ENCODE measurements around the gene MSRB3.

The MSRB3 gene

GRCh38 chr12:65501093-65501621 lies 222.7 kb downstream of the MSRB3 start:
- Histone ChIP-seq H3K9ac (ENCODE audit: low read length) (no peak overlapping the region), H3K4me2 (ENCODE audit: low read depth, low read length, poor library complexity, severe bottlenecking) (no peak overlapping the region), H3K27ac (ENCODE audit: low read depth, low read length) (no peak overlapping the region)

GRCh38 chr12:65501935-65502334 lies 223.5 kb downstream of the MSRB3 start:
- no peak overlapping the region for H3K4me3 ChIP-seq (ENCODE audit: insufficient read depth, low read length, poor library complexity, severe bottlenecking)
- H3K4me2 ChIP-seq (ENCODE audit: low read depth, low read length, poor library complexity, severe bottlenecking) = no peak overlapping the region
- no peaks in the 10 kb centered on the region for H3K9me2 ChIP-seq (replicated peaks; ENCODE audit: insufficient read depth, low read length)
- H4K20me1 ChIP-seq (ENCODE audit: low read depth, low read length) = no peaks in the 10 kb centered on the region
- no peaks in the 10 kb centered on the region for H3K36me3 ChIP-seq (ENCODE audit: low read length)
- H3K27me3 ChIP-seq (ENCODE audit: low read length) = no peaks in the 10 kb centered on the region
- no peak overlapping the region for H3K27ac ChIP-seq (ENCODE audit: low read depth, low read length)
- H3K79me2 ChIP-seq (ENCODE audit: insufficient read depth, low read length) = no peaks in the 10 kb centered on the region
- no peak overlapping the region for H2AFZ ChIP-seq (ENCODE audit: low read depth, low read length, severe bottlenecking)
- H3F3A ChIP-seq (ENCODE audit: insufficient read depth) = no peaks in the 10 kb centered on the region
- no peak overlapping the region for H3K9ac ChIP-seq (ENCODE audit: low read length)
- TF ChIP-seq EZH2phosphoT487 (conservative IDR thresholded peaks at IDR 0.05; ENCODE audit: low read length) (no peak), CTCF (IDR thresholded peaks at IDR 0.05; ENCODE audit: insufficient read depth, low read length, poor library complexity, severe bottlenecking) (no peak)
- no peaks in the 10 kb centered on the region for H3K9me3 ChIP-seq (ENCODE audit: insufficient read depth, low read length)

More at GRCh38 chr12:65501093-65501621, 222.7 kb downstream of the MSRB3 start:
- Histone ChIP-seq H3K4me3 (ENCODE audit: insufficient read depth, low read length, poor library complexity, severe bottlenecking) (no peak overlapping the region), H3K9me2 (replicated peaks; ENCODE audit: insufficient read depth, low read length) (no peaks in the 10 kb centered on the region), H3K27me3 (ENCODE audit: low read length) (no peaks in the 10 kb centered on the region), H3K79me2 (ENCODE audit: insufficient read depth, low read length) (no peaks in the 10 kb centered on the region), H3F3A (ENCODE audit: insufficient read depth) (no peaks in the 10 kb centered on the region), H4K20me1 (ENCODE audit: low read depth, low read length) (no peaks in the 10 kb centered on the region), H3K9me3 (ENCODE audit: insufficient read depth, low read length) (no peaks in the 10 kb centered on the region), H2AFZ (ENCODE audit: low read depth, low read length, severe bottlenecking) (no peak overlapping the region), H3K36me3 (ENCODE audit: low read length) (no peaks in the 10 kb centered on the region)
- TF ChIP-seq EZH2phosphoT487 (conservative IDR thresholded peaks at IDR 0.05; ENCODE audit: low read length) (no peak), CTCF (IDR thresholded peaks at IDR 0.05; ENCODE audit: insufficient read depth, low read length, poor library complexity, severe bottlenecking) (no peak)

DNA sequence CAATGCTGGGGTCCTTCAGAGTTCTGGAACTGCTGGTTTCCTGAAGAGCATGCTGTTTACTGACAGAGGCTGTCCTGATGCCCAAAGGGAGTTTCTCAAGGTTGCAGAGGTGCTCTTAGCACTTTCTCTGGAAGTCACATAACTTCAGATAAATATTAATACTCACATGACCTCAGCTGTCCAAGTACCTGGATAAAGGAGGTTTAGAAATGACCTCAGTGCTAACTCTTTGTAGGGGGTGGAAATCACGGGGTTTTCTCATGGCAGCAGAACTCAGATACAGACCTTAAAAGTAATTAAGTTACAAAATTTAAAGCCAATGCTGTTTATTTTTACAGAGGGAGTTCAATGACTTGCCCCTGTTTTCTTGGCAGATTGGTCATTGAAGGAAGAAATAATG lies 225.9 kb downstream of the MSRB3 start:
- TF ChIP-seq CTCF (IDR thresholded peaks at IDR 0.05; ENCODE audit: insufficient read depth, low read length, poor library complexity, severe bottlenecking) = no peak
- Histone ChIP-seq H4K20me1 (ENCODE audit: low read depth, low read length) (no peaks in the 10 kb centered on the region), H2AFZ (ENCODE audit: low read depth, low read length, severe bottlenecking) (no peak overlapping the region), H3K27ac (ENCODE audit: low read depth, low read length) (no peak overlapping the region), H3K36me3 (ENCODE audit: low read length) (no peaks in the 10 kb centered on the region), H3K27me3 (ENCODE audit: low read length) (no peaks in the 10 kb centered on the region), H3K79me2 (ENCODE audit: insufficient read depth, low read length) (no peaks in the 10 kb centered on the region), H3F3A (ENCODE audit: insufficient read depth) (no peaks in the 10 kb centered on the region), H3K4me2 (ENCODE audit: low read depth, low read length, poor library complexity, severe bottlenecking) (no peak overlapping the region), H3K9me2 (replicated peaks; ENCODE audit: insufficient read depth, low read length) (no peaks in the 10 kb centered on the region), H3K9me3 (ENCODE audit: insufficient read depth, low read length) (no peaks in the 10 kb centered on the region), H3K4me3 (ENCODE audit: insufficient read depth, low read length, poor library complexity, severe bottlenecking) (no peak overlapping the region), H3K9ac (ENCODE audit: low read length) (no peak overlapping the region)
